Breast epithelium (tissue), 3 donors: ENCODE results near the gene PTPRM.

Experiments
- POLR2A ChIP-seq: fragments of 450-650 bp; IDR thresholded peaks from one replicate; pipeline ENCODE4 v1.6.1; 2016; ENCODE audit warnings: antibody characterized with exemption, mild to moderate bottlenecking, moderate library complexity
- POLR2AphosphoS5 ChIP-seq, 3 donors: sonication (generic); formaldehyde crosslinking; IDR thresholded peaks; one replicate each; pipeline ENCODE4 v1.6.1; 2017; ENCODE audit warnings: antibody characterized with exemption in 3 of 3

DNA sequence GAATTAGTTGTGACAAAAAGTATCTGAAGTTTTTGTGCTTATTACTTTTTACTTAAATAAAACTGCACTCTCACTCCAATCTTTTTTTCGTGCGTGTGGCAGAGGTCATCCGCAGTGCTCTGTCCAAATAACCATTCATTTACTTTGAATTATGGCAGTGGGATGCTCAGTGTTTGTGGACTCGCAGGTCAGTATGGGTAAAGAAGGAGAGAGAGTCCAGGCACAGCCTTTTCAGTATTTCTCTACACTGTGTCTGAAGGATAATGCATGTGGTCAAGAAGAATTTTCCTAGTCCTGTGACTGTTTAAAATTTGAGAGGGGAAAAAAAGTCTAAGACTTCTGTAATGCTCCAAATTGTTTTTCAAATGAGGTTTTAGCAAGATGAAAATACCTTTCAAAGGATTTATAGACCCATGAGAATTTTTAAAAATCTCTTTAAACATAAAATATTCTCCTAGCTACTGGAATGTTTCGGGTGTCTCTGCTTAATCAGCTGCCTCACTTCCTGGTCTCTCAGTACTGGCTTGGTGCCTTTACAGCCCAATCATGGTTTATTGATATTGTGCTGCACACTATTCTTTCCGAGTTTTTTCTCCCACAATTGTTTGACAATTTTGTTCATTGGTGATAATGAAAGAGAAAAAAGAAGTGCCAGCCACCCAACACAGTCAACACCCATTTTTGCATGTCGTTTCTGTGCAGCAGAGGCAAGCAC lies 453.2 kb downstream of the PTPRM start:
- no peak for TF ChIP-seq POLR2A
- no peak for TF ChIP-seq POLR2AphosphoS5 (IDR thresholded peaks at IDR 0.05)
